H1 (cell line): ENCODE measurements around the gene NFYA. TPM values are rescaled to one million over a fixed set of nuclear protein-coding genes. Genes with fewer than 3 reads are reported as not detected.

Experiments used
- CTCF ChIA-PET: fragments of 300-600 bp; sonication (Branson Sonifier 250); formaldehyde crosslinking; loops from one replicate; lab custom pipeline; 2021; ENCODE audit not compliant: partially characterized antibody; lab: Charles Lee
- POLR2A ChIA-PET: fragments of 300-600 bp; sonication (Branson Sonifier 250); formaldehyde crosslinking; loops from one replicate; lab custom pipeline; 2021; ENCODE audit warnings: inconsistent platforms; ENCODE audit not compliant: partially characterized antibody; lab: Charles Lee
- DNase-seq, 2 experiments: peaks; one replicate each; pipeline versions ENCODE4 v3.0.0 to v3.0.0-alpha.2; 2010 to 2022; ENCODE audit warnings: low spot score in 2 of 2, low read depth in 1 of 2, mixed read lengths in 1 of 2
- FAIRE-seq: peaks from 2 replicates; lab custom pipeline; 2011; peaks lifted over from hg19 to GRCh38; lab: Jason Lieb, UNC
- H2AFZ ChIP-seq: 2 replicates; pipeline ENCODE4 v1.8.1; 2012; ENCODE audit warnings: low read length, inconsistent platforms
- H2AK5ac ChIP-seq: 2 replicates; pipeline ENCODE4 v1.6.1; 2013; ENCODE audit warnings: low read depth, low read length
- H2BK120ac ChIP-seq: replicated peaks from 2 replicates; pipeline ENCODE3; 2013; ENCODE audit warnings: low read depth, low read length, inconsistent platforms
- H2BK12ac ChIP-seq: 2 replicates; pipeline ENCODE4 v1.6.1; 2013; ENCODE audit warnings: low read depth, low read length
- H2BK15ac ChIP-seq: 2 replicates; pipeline ENCODE4 v1.6.1; 2013; ENCODE audit warnings: low read length
- H2BK20ac ChIP-seq: 2 replicates; pipeline ENCODE4 v1.6.1; 2013; ENCODE audit warnings: low read length
- H2BK5ac ChIP-seq: 2 replicates; pipeline ENCODE4 v1.6.1; 2013; ENCODE audit warnings: low read depth, low read length
- H3K14ac ChIP-seq: 2 replicates; pipeline ENCODE4 v1.6.1; 2013; ENCODE audit warnings: inconsistent platforms; ENCODE audit not compliant: insufficient read length
- H3K18ac ChIP-seq: 2 replicates; pipeline ENCODE4 v1.6.1; 2013; ENCODE audit warnings: low read length; ENCODE audit errors: extremely low read depth
- H3K23ac ChIP-seq: 2 replicates; pipeline ENCODE4 v1.6.1; 2013; ENCODE audit warnings: inconsistent platforms; ENCODE audit not compliant: insufficient read length
- H3K23me2 ChIP-seq: 2 replicates; pipeline ENCODE4 v1.6.1; 2013; ENCODE audit warnings: low read depth, low read length
- H3K27ac ChIP-seq: 2 replicates; pipeline ENCODE4 v1.6.1; 2011; ENCODE audit warnings: low read depth, low read length, inconsistent platforms
- H3K27me3 ChIP-seq, 4 experiments: replicated peaks in 1 of 4; 1 replicate in 1 of 4; 2 replicates in 3 of 4; pipeline versions ENCODE4 v1.6.1 to v1.8.1; 2011 to 2013; ENCODE audit warnings: low read length in 3 of 4, mild to moderate bottlenecking in 3 of 4, inconsistent platforms in 2 of 4, mixed read lengths in 2 of 4, moderate library complexity in 1 of 4; ENCODE audit not compliant: control insufficient read depth in 3 of 4, insufficient read depth in 3 of 4; ENCODE audit errors: extremely low read depth in 1 of 4
- H3K36me3 ChIP-seq, 4 experiments: 2 replicates each; pipeline versions ENCODE4 v1.6.1 to v1.8.1; 2011 to 2013; ENCODE audit warnings: mild to moderate bottlenecking in 4 of 4, low read length in 3 of 4, moderate library complexity in 2 of 4, control low read depth in 1 of 4, inconsistent platforms in 1 of 4; ENCODE audit not compliant: insufficient read depth in 4 of 4, control insufficient read depth in 2 of 4
- H3K4ac ChIP-seq: replicated peaks from 2 replicates; pipeline ENCODE3; 2013; ENCODE audit warnings: low read length, low read depth, mixed read lengths, inconsistent platforms; ENCODE audit not compliant: insufficient read length
- H3K4me1 ChIP-seq, 4 experiments: replicated peaks in 1 of 4; 1 replicate in 1 of 4; 2 replicates in 3 of 4; pipeline versions ENCODE4 v1.6.1 to v1.8.1; 2011 to 2013; ENCODE audit warnings: low read length in 3 of 4, inconsistent platforms in 2 of 4, mixed read lengths in 1 of 4; ENCODE audit not compliant: insufficient read depth in 4 of 4, control insufficient read depth in 3 of 4
- H3K4me2 ChIP-seq, 2 experiments: 2 replicates each; pipeline versions ENCODE4 v1.6.1 to v1.8.1; 2011 to 2013; ENCODE audit warnings: low read depth in 2 of 2, low read length in 2 of 2, control low read depth in 1 of 2, inconsistent platforms in 1 of 2, mild to moderate bottlenecking in 1 of 2; ENCODE audit not compliant: insufficient read depth in 1 of 2
- H3K4me3 ChIP-seq, 4 experiments: fragments of 200-600, 300-600 bp in 1 of 4; sonication (generic), shearing (Covaris generic), sonication (Bioruptor Twin) in 1 of 4; 2 replicates each; pipeline versions ENCODE4 v1.5.1 to v1.8.1; 2011 to 2016; ENCODE audit warnings: low read length in 4 of 4, low read depth in 3 of 4, control low read depth in 2 of 4, inconsistent platforms in 2 of 4, mild to moderate bottlenecking in 2 of 4, mixed read lengths in 1 of 4, moderate library complexity in 1 of 4; ENCODE audit not compliant: insufficient read depth in 2 of 4; ENCODE audit errors: extremely low read depth in 1 of 4
- H3K56ac ChIP-seq: replicated peaks from 2 replicates; pipeline ENCODE3; 2013; ENCODE audit warnings: low read depth, mild to moderate bottlenecking, mixed read lengths, low read length, inconsistent platforms; ENCODE audit not compliant: insufficient read length
- H3K79me1 ChIP-seq: 2 replicates; pipeline ENCODE4 v1.6.1; 2013; ENCODE audit warnings: low read depth, low read length, control low read depth
- H3K79me2 ChIP-seq, 2 experiments: 2 replicates each; pipeline versions ENCODE4 v1.6.1 to v1.8.1; 2012 to 2013; ENCODE audit warnings: low read length in 2 of 2, mild to moderate bottlenecking in 2 of 2, inconsistent platforms in 1 of 2; ENCODE audit not compliant: insufficient read depth in 2 of 2, control insufficient read depth in 1 of 2
- H3K9ac ChIP-seq, 4 experiments: replicated peaks in 1 of 4; 1 replicate in 1 of 4; 2 replicates in 3 of 4; pipeline versions ENCODE4 v1.6.1 to v1.8.1; 2011 to 2013; ENCODE audit warnings: low read depth in 3 of 4, low read length in 3 of 4, control low read depth in 2 of 4, mild to moderate bottlenecking in 2 of 4, moderate library complexity in 2 of 4, inconsistent platforms in 1 of 4; ENCODE audit errors: extremely low read depth in 1 of 4
- H3K9me3 ChIP-seq, 2 experiments: 2 replicates each; pipeline versions ENCODE4 v1.6.1 to v1.8.1; 2012 to 2013; ENCODE audit warnings: mild to moderate bottlenecking in 2 of 2, moderate library complexity in 2 of 2, control low read depth in 1 of 2, inconsistent platforms in 1 of 2, low read depth in 1 of 2, low read length in 1 of 2, mixed read lengths in 1 of 2; ENCODE audit not compliant: insufficient read depth in 2 of 2
- H4K20me1 ChIP-seq, 2 experiments: replicated peaks in 1 of 2; 2 replicates each; pipeline versions ENCODE3 to v1.8.1; 2011 to 2013; ENCODE audit warnings: inconsistent platforms in 2 of 2, low read length in 2 of 2, mild to moderate bottlenecking in 1 of 2; ENCODE audit not compliant: insufficient read depth in 2 of 2, control insufficient read depth in 1 of 2
- H4K5ac ChIP-seq: 2 replicates; pipeline ENCODE4 v1.6.1; 2013; ENCODE audit warnings: low read length, low read depth, mixed read lengths, inconsistent platforms; ENCODE audit not compliant: insufficient read length
- H4K8ac ChIP-seq: 2 replicates; pipeline ENCODE4 v1.8.0; 2013; ENCODE audit warnings: mild to moderate bottlenecking, moderate library complexity, low read length, inconsistent platforms; ENCODE audit not compliant: insufficient read depth; ENCODE audit errors: extremely low read depth
- H4K91ac ChIP-seq: replicated peaks from 2 replicates; pipeline ENCODE3; 2013; ENCODE audit warnings: low read length, mixed read lengths, inconsistent platforms; ENCODE audit not compliant: insufficient read length
- KDM4A ChIP-seq: IDR thresholded peaks from one replicate; pipeline ENCODE4 v1.7.1; 2012; ENCODE audit warnings: low read depth, mild to moderate bottlenecking, moderate library complexity, low read length, inconsistent platforms; ENCODE audit not compliant: severe bottlenecking
- POU5F1 ChIP-seq: IDR thresholded peaks from 2 replicates; pipeline ENCODE4 v1.6.1; 2011; ENCODE audit warnings: low read depth, mild to moderate bottlenecking, low read length, moderate library complexity
- SP2 ChIP-seq: IDR thresholded peaks from 2 replicates; pipeline ENCODE4 v1.6.1; 2012; ENCODE audit warnings: mild to moderate bottlenecking, low read length, inconsistent platforms
- SP4 ChIP-seq: IDR thresholded peaks from 2 replicates; pipeline ENCODE4 v1.6.1; 2012; ENCODE audit warnings: low read length, inconsistent platforms
- polyA plus RNA-seq, 7 experiments: library from polyadenylated mRNA; depleted of rRNA in 3 of 7; stranded (reverse) in 5 of 7; unstranded in 2 of 7; fragments of >200 nt in 5 of 7; fragments of 200-250 nt in 2 of 7; gene quantifications; 1 replicate in 5 of 7; 2 replicates in 1 of 7; 4 replicates in 1 of 7; pipeline versions ENCODE4 v1.2.1 to v1.2.3, GENCODE V29; 2011 to 2013; ENCODE audit warnings: missing spikeins in 2 of 7, mixed read lengths in 2 of 7
- total RNA-seq: library from RNA; stranded (reverse); fragmentation: NEBNext Ultra II Directional; extraction: Animal tissue kit (Norgen Biotek cat#: 25700); gene quantifications from 2 replicates; pipeline ENCODE4 v1.2.1, GENCODE V29; 2021
- TF ChIP-seq, protein P1 (sequence below), 3 experiments: IDR thresholded peaks; 1 replicate in 2 of 3; 2 replicates in 1 of 3; pipeline versions ENCODE4 v1.5.1 to v1.6.1; 2011; ENCODE audit warnings: low read length in 3 of 3, mild to moderate bottlenecking in 3 of 3, inconsistent platforms in 2 of 3, low read depth in 1 of 3, moderate library complexity in 1 of 3; ENCODE audit not compliant: insufficient read depth in 1 of 3; ENCODE audit errors: control extremely low read depth in 1 of 3

NFYA gene
- total and polyA plus RNA-seq, 2 of the 8 experiments (the other 6 are each of a cell fraction or from before 2014, with no cell fraction given): 19.8 to 33.7 TPM

- POLR2A ChIA-PET: no interaction called here
- Histone ChIP-seq H2BK20ac (no peak overlapping the region), H3K4ac (no peak overlapping the region), H4K8ac (no peak overlapping the region), H3K18ac (no peak overlapping the region), H3K4me3 (no peak overlapping the region), H2BK5ac (no peak overlapping the region), H4K5ac (no peak overlapping the region), H4K20me1 (no peaks in the 10 kb centered on the region), H3K79me1 (no peaks in the 10 kb centered on the region), H2BK12ac (no peak overlapping the region), H2AFZ (no peak overlapping the region), H3K23me2 (no peaks in the 10 kb centered on the region), H3K23ac (no peak overlapping the region), H2BK15ac (no peak overlapping the region), H3K36me3 (no peaks in the 10 kb centered on the region; a peak in 1 of 8 replicates), H3K56ac (no peak overlapping the region), H3K27ac (no peak overlapping the region), H2AK5ac (no peak overlapping the region), H3K9ac (no peak overlapping the region), H3K79me2 (no peaks in the 10 kb centered on the region), H3K27me3 (no peaks in the 10 kb centered on the region), H3K4me1 (no peaks in the 10 kb centered on the region; a peak in 1 of 7 replicates), H3K9me3 (no peaks in the 10 kb centered on the region), H3K14ac (no peak overlapping the region), H4K91ac (no peak overlapping the region), H2BK120ac (no peak overlapping the region), H3K4me2 (no peak overlapping the region)
- no peak for DNase-seq
- TF ChIP-seq SP4 (no peak), POU5F1 (no peak), KDM4A (no peak), SP2 (no peak)
- TF ChIP-seq, protein P1, sequence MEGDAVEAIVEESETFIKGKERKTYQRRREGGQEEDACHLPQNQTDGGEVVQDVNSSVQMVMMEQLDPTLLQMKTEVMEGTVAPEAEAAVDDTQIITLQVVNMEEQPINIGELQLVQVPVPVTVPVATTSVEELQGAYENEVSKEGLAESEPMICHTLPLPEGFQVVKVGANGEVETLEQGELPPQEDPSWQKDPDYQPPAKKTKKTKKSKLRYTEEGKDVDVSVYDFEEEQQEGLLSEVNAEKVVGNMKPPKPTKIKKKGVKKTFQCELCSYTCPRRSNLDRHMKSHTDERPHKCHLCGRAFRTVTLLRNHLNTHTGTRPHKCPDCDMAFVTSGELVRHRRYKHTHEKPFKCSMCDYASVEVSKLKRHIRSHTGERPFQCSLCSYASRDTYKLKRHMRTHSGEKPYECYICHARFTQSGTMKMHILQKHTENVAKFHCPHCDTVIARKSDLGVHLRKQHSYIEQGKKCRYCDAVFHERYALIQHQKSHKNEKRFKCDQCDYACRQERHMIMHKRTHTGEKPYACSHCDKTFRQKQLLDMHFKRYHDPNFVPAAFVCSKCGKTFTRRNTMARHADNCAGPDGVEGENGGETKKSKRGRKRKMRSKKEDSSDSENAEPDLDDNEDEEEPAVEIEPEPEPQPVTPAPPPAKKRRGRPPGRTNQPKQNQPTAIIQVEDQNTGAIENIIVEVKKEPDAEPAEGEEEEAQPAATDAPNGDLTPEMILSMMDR (IDR thresholded peaks at IDR 0.05; ENCODE audit: control extremely low read depth in 1 of 3, insufficient read depth in 1 of 3, low read depth in 1 of 3, low read length in 3 of 3): no peak
- CTCF ChIA-PET: interaction anchor here (1.0 to 1.9 kb wide), 4 partner anchors 11 to 55 kb away, joined by 5 to 10 read pairs (median 6); no protein-coding TSS in a partner anchor
- no peak for FAIRE-seq
Measured at GRCh38 chr6:41136911-41137310, 64.1 kb downstream of the NFYA start.
